GM18519 (cell line): ENCODE data around the gene AUTS2.

Source experiments
- ATAC-seq: cut with Tn5 transposase; IDR thresholded peaks from one replicate; pipeline ENCODE4 v1.9.1; 2021; ENCODE audit warnings: mild to moderate bottlenecking, moderate library complexity; ENCODE audit not compliant: unreplicated experiment, low FRiP score

The AUTS2 gene

DNA sequence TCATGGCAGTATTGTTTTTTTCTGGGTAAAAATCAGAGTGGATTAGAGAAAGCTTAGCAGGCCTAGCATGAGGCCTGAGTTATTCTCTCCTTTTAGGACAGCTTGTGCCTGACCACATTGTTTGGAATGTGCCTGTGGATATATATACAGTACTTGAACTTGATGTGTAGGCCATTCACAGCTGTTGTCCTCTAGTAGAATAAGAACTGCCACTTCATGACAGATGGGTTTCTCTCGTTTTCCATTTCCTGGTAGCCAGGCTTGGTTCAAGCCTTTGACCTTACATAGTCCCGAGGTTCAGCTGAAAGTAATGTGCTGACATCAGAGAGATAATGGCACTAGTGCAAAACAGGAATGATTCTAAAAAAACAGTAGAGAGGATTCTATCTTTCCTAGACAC is 473.9 kb downstream of the AUTS2 start:
- ATAC-seq: no peak

DNA sequence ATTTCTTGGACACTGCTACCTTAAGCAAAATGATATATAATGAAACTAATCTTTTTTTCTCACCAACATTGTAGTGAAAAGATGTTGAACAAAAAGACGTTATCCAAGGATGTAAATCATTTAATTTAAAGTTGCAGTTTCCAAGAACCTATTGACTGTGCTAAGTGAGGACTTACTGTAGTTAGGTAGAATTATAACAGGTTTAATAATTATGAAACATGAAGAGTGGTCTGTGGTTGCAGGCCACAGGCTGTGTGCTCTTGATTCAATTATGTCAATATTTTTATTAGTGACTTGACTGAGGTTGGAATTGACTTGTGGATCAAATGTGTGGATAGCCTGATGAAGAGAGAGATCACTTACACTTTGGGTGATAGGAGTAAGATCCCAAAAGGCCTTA is 478.1 kb downstream of the AUTS2 start:
- ATAC-seq: no peak

DNA sequence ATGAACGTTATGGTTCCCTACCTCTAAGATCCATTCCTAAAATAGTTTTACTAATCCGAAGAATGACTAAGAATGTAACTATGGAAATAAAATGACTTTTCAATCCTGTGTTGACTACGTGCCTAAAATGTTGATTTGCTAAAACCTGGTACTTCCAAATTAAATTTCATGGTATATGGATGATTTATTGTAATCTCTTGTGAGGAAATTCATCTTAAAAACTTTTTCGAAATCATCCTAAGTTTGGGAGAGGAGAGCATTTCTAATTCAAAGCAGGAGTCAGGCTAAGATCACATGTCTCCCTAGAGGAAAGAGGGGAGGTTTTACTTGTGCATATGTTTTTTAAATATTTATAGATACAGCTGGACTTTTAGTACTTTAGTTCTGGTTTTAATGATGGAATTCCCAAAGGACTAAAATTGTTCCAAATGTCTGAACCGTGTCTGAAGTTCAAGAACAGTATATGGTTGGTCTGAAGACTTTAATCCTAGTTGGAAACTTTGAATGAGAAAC is 483.9 kb downstream of the AUTS2 start:
- no peak for ATAC-seq

DNA sequence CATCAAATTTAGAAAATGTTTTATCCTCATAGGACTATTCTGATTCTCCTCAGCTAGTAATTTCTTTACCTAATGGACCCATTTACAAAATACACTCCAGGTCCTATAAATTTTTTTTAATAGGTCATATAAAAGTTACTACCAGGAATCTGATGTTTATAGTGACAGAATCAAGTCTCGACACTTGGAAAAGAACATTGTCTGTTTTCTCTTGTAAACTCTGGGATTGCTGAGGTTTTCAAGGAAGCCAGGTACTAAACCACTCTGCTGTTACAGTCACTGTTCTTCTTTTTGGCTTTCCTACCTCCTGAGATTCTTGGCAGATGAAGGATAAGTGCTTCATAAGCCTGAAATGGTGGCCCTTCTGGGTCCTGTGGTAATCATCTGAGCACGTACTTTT is 493.1 kb downstream of the AUTS2 start:
- no peak for ATAC-seq

DNA sequence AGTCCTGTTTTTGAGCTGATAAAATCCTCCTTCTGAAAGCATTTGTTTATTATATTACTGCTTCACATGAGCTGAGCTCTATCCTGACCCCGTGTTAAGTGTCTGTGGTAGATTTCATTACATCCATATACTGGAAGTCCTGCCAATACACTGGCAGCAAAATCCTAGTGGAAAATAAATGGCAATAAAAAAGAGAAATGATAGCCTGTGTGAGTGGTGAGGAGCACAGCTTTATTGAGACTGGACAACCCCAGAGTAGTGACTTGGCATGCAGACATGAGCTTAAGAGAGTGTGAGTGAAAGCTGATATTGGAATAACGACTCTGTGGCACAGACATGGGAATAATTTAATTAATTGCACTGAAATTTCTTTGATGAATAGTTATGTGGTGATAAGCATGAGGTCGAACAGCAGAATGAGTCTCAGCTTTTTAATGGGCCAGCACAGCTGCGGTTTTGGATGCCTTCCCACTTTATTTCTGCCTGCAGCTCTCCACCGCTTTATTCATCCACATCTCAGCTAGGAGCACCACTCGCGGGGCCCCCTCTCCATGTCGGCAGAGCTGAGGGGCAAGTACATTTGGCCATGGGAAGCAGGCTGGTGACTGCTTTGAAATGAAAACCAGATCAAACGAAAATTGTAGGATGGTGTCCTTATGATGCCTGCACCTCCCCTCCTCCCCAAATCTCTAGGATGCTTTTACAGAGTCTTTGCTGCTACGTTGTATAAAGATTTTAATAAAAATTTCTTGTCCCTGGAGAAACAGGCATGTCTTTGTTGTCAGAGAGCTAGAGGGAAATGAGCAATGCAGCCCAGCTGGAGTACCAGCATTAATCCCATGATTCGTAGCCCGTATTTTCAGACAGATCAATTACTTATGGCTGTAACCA is 494.3 kb downstream of the AUTS2 start:
- ATAC-seq: no peak

DNA sequence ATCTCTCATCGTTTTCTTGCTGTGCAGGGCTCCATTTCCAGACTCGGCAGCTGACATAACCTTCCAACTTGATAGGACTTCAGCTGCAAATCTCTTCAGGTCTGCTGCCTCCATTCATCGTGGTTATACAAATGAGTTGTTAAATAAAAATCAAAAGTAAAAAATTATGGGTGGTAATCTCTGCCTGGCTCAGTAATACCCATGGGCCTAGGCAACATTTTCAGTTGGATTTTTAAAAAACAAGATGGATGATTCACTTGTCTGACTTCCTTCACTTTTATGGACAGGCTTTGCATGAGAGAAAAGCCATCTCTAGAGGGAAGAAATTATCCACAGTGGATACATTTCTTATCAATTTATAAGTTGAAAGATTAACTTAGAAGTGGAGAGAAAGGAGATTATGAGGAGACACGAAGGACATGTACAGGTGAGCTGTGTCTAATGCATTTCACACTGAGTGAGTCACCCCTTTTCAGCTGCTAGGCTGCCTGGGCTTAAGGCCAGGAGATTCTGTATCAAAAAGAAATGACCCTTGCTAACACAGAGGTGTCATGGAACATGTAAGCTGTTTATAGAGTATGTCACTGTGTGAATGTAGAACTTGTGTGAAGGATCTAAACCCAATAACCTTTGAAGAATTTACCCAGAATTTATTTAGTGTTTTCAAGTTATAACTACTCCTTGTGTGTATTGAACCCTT is 495.1 kb downstream of the AUTS2 start:
- no peak for ATAC-seq

DNA sequence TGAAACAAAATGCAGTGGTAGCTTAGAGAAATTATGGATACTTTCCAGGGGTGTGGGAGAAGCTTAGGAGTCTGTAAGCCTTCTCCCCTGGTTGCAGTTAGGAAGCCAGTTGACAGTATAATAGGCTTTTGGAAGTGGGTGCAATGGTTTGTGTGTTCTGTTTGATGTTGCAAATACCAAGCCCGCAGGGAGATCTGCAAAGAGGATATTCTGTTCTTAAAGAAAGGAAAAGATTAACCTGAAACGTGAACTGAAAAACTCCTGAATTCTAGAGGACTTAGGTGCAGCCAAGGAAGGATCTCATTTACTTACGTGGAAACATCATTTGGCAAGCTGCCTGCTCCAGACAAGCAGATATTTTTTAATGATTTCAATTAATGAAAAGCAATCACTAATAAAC is 496.6 kb downstream of the AUTS2 start:
- ATAC-seq: no peak

DNA sequence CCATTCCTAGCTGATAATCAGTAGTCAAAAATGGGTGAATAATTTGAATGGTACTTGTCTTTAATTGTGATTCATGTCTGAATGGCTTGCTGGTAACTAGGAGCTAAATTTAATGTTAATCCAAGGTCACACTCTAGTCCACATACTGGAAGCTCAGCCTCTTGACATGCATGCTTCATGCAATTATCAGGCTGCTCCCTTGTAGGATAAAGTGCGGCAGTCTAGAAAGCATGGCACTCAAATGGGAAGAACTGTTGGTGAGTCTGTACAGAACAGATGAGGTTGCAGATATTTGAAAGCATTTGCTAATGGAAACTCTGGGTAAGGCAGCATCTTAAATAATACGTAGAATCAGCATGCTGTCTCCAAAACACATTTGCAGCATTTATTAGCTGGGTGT is 499.4 kb downstream of the AUTS2 start:
- no peak for ATAC-seq

DNA sequence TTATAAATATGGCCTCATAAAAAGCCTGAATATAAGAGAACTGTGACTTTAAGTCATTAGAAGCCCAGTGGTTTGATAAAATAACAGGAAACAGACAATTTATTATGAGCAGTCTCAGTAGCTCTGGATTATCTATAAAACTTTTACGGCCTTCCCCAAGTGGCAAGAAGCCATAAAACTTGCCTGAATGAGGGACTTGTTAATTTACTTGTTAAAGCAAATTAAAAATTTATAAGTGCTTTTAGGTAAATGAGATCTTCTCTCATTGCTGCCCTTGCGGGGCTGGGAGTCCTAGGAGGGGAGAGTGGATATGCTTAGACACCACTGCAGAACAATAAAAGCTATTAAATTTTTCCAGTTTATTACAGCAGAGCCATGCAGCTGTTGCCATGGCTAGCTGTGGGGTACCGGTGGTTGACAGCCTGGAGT is 499.9 kb downstream of the AUTS2 start:
- ATAC-seq: no peak

DNA sequence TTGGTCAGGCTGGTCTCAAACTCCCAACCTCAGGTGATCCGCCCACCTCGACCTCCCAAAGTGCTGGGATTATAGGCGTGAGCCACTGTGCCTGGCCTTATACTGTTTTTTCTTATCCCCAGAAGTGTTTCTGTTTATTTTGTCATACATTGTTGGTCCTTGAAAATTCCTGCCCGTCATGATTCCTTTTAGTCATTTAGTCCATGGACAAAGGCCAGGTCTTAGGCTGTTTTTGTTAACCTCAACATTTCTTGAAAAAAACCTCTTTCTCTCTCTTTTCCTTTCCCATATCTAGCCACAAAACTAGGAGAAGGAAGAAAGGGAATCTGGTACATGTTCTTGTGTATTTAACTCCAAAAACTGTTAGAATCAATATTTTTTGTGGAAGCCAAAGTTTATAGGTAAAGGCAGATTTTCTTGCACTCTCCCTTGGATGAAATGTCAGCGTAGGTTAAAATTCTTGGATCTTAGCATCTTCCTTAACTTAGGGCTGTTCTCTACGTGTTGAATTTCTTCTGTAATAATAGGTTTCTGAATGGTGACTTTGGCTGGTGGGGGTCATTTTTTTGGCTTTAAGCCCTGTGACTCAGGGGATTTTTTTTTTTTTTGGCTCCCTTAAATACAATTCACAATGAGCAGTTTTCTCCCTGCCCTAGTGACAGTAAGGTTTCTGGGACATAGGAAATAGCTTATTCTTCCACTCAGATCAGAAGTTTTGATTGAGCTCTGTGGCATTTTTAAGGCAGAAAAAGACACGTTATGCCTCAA is 500.8 kb downstream of the AUTS2 start:
- ATAC-seq: no peak

DNA sequence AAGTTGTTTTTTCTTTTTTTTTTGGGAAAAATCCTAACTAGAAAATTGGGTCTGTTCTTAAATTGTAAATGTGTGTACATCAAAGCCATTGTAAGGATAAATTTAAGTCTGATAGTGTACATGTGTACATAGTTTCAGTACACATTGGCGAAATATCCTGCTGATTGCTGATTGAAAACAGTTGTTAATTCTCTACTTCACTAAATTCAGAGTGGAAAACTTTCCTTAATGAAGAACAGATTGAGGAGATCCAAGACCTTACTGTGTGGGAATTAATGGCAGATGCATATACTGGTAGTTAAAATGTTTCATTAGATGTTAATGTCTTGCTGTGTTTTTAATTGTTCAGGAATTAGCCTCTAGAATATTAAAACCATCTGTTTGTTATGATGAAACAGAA is 506.0 kb downstream of the AUTS2 start:
- no peak for ATAC-seq

DNA sequence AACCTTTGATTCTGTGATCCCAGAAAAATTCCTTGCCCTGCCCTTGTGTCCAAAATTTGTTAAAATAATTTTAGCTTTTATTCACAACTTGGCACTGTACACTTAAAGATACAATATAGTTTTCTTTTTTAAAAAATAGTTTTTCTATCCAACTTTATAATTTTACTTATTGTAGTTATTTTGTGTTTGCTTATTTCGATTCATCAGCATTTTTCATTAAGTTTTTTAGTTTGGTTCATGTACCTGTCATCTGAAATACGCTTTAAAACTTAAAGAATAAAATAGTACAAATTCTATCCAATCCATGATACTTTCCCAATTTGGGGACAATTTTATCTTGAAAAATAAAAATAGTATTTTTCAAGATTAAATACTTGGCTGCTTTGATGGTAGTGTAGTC is 514.8 kb downstream of the AUTS2 start:
- ATAC-seq: no peak

DNA sequence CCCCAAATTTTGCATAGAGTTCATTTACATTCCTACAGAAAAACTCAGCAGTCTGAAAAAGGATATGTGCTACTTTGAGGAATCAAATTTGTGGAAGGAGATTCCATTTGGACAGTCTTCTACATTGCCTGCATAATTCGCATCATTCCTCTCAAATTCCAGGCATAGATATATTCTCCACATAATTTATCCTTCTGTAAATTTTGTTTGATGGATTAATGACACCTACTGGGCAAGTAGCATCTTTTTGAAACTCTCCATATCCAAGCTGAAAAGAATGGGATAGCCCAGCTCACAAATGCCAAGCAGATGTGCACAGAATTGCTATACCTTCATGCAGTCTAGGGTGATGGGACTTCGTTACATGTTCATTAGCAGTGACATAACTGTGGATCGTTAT is 515.3 kb downstream of the AUTS2 start:
- no peak for ATAC-seq

DNA sequence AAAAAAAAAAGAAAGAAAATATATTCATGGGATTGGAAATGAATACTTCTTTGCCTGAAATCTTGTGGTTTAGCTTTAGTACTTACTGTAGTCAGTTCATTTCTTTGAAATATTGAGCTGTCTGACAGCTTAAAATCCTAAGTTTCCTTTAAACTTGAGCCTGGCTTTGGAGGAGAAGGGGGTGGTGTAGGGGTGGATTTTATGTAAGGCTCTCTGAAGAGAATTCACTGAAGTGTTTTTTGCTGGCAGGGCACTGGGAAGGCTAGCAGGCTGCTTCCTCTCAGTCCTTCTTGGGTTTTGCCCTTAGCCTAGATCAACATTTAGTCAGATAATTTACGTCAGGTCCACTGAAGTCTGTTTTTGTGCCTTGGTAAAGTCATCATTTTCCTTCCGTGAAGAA is 516.5 kb downstream of the AUTS2 start:
- no peak for ATAC-seq

DNA sequence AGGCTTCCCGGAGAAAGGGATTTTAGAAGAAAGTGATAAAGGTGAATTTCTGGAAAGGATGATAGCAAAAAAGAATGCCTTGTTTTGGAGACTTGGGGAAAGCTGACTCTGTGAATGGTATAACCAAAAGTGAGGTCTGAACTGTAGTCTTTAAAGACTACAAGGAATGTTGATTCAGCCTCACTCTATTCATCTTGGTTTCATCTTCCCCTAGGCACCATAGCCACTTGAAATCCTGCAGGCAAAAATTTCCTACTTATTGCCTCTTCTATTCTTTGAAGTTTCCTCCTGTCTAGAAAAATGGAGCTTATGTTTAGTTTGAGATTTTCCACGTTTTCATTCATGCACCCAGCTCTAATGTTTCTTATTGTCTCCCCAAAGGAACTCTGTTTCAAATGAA is 518.0 kb downstream of the AUTS2 start:
- no peak for ATAC-seq

DNA sequence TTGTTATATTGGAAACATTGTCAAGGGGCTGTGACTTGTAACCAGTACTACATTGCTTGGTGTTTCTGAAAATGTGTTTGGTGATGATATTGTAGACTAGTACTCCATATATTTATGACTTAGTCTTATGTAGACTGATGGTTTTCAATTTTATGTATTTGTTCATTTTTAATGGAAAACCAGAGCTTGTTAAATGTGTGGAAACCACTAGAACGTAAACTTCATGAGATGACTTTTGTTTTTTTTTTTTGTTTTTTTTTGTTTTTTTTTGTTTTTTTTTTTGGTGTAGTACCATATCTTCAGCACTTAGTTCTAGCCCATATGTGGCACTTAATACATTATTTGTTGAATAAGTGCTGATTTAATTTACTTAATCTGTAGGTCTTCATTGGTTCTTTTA is 518.6 kb downstream of the AUTS2 start:
- ATAC-seq: no peak

DNA sequence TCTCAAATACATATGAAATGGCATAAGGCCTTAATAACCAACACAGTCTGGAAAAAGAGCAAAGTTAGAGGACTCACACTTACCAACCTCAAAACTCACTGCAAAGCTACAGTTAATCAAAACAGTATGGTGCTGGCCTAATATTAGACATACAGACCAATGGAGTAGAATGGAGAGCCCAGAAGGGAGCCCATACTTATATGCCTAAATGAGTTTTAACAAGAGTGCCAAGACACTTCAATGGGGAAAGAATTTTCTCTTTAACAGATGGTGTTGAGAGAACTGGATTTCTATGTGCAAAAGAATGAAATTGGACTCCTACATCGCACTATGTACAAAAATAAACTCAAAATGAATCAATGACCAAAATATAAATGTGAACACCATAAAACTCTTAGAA is 522.6 kb downstream of the AUTS2 start:
- ATAC-seq: no peak

DNA sequence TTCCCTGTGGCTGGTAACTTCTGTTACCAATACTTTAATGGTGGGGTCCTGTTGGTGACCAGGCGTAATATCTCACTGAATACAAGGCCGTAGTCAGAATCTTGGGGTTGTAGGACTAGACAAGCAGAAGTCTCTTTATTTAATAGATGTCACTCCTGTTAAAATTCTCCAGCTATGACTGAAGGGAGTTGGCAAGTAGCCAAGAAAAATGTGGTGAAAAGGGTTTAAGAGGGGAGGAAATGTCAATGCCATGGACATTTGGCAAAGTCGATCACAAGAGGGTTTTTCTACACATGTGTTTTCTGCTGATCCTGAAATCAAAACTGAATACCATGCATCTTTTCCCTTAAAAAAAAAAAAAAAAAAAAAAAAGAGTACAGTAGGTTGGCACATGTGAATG is 533.5 kb downstream of the AUTS2 start:
- no peak for ATAC-seq

DNA sequence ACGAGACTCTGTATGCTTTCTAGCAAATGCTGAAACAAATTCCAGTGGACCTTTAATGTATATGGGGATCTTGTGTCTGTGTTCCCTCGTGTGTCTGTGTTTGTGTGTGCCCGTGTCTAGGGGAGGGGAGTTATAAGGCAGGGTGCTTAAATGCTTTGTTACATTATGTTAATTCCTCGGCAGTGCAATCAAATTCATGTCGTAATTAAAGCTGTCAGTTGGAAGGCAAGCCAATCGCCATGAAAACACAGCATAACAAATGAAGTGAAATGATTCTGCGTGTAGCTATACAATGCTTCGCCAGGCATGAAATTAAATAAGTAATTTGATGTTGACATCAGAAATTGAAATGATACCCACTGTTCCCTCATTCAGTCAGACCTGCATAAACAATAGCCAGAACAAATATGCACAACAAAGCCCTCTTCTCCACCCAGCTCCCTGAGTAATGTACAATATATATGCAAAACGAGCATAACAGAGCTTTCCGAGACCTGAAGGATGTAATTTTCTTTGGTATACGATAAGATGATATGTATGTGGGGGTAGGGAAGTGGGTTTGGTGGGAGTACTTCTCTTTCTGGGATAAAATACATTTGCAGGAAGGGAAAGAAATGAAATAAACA is 534.1 kb downstream of the AUTS2 start:
- no peak for ATAC-seq

DNA sequence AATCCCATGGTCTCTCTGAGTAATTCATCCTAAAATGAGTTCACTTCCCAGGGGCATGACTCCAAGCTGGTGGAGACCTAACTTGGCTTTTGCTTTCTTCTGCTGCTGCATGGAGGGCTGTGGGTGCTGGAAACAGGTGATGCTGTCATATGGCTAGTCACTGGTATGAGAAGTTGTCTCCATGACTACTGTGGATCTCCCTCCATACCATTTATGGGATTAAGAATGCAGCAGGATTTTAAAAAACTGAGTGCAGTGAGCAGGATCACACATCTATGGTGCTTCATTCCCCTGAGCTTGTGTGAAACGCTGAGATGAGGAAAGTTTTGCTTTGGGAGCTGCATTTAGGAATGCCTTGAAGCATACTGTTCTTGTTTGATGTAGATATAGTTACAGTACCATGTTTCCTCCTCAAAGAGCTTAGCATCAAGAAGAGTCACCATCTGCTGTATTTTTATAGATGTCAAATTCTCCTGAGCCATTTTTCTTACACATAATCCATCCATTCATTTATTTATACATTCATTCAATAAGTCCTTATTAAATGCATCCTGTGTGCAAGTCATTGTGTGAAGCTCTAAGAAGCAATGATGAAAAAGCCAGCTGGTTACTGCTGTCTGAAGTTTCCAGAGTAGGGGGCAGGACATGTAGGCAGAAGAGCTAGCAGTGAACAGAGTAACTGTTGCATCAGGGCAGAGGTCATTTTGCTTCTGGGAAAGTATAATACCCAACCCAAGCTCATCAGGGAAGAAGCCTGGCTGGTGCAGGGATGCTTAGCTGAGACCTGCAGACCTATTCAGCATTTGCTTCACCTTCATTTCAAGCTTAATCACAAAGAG is 534.8 kb downstream of the AUTS2 start:
- no peak for ATAC-seq
